ENCODE data around the gene RPL14. TPM values are rescaled to one million over a fixed set of nuclear protein-coding genes. Genes with fewer than 3 reads are reported as not detected.

Gene RPL14
- total RNA-seq, 1 donor from 2014 or later: 659 TPM

- TF ChIP-seq CTCF (IDR thresholded peaks at IDR 0.05; ENCODE audit: insufficient read depth, low read length, severe bottlenecking): no peak
- no peak for FAIRE-seq
These were observed 40.1 kb downstream of the RPL14 start for GRCh38 chr3:40497288-40497687.

GRCh38 chr3:40499952-40500351 lies 42.8 kb downstream of the RPL14 start:
- TF ChIP-seq CTCF (IDR thresholded peaks at IDR 0.05; ENCODE audit: insufficient read depth, low read length, severe bottlenecking): no peak
- FAIRE-seq: no peak
- DNase-seq (ENCODE audit: low read depth): no peak
- no peak overlapping the region for H3K4me3 ChIP-seq (ENCODE audit: low read depth, low read length)
- H3K36me3 ChIP-seq (ENCODE audit: control insufficient read depth, insufficient read depth, low read length): no peaks in the 10 kb centered on the region
- no peaks in the 10 kb centered on the region for H3K27me3 ChIP-seq (ENCODE audit: control insufficient read depth, insufficient read depth, low read length)

More at GRCh38 chr3:40497288-40497687, 40.1 kb downstream of the RPL14 start:
- no peak for DNase-seq (ENCODE audit: low read depth)
- H3K36me3 ChIP-seq (ENCODE audit: control insufficient read depth, insufficient read depth, low read length): no peaks in the 10 kb centered on the region
- H3K27me3 ChIP-seq (ENCODE audit: control insufficient read depth, insufficient read depth, low read length): no peaks in the 10 kb centered on the region
- no peak overlapping the region for H3K4me3 ChIP-seq (ENCODE audit: low read depth, low read length)

GRCh38 chr3:40502034-40502433 lies 44.9 kb downstream of the RPL14 start:
- no peak for TF ChIP-seq CTCF (IDR thresholded peaks at IDR 0.05; ENCODE audit: insufficient read depth, low read length, severe bottlenecking)
- no peak for DNase-seq (ENCODE audit: low read depth)
- Histone ChIP-seq H3K36me3 (ENCODE audit: control insufficient read depth, insufficient read depth, low read length) (no peaks in the 10 kb centered on the region), H3K4me3 (ENCODE audit: low read depth, low read length) (no peak overlapping the region), H3K27me3 (ENCODE audit: control insufficient read depth, insufficient read depth, low read length) (no peaks in the 10 kb centered on the region)
- no peak for FAIRE-seq

- TF ChIP-seq CTCF (IDR thresholded peaks at IDR 0.05; ENCODE audit: insufficient read depth, low read length, severe bottlenecking): no peak
- H3K36me3 ChIP-seq (ENCODE audit: control insufficient read depth, insufficient read depth, low read length): no peaks in the 10 kb centered on the region
- H3K4me3 ChIP-seq (ENCODE audit: low read depth, low read length): no peak overlapping the region
- FAIRE-seq: peak; percentile 98
- no peaks in the 10 kb centered on the region for H3K27me3 ChIP-seq (ENCODE audit: control insufficient read depth, insufficient read depth, low read length)
- DNase-seq (ENCODE audit: low read depth): peak; percentile 99
These were observed 47.7 kb downstream of the RPL14 start for GRCh38 chr3:40504636-40505430.

- H3K36me3 ChIP-seq (ENCODE audit: control insufficient read depth, insufficient read depth, low read length): no peaks in the 10 kb centered on the region
- FAIRE-seq: no peak
- no peaks in the 10 kb centered on the region for H3K27me3 ChIP-seq (ENCODE audit: control insufficient read depth, insufficient read depth, low read length)
- DNase-seq (ENCODE audit: low read depth): no peak
- peak; percentile 34 for TF ChIP-seq CTCF (IDR thresholded peaks at IDR 0.05; ENCODE audit: insufficient read depth, low read length, severe bottlenecking)
- peak within 1 kb of the TSS; percentile 42 for H3K4me3 ChIP-seq (ENCODE audit: low read depth, low read length)
These were observed 48.7 kb downstream of the RPL14 start, which contains the start of gene ZNF620 for GRCh38 chr3:40505599-40506462. Gene ZNF620, plus strand, starts transcription at chr3:40506039. Its CDS starts 314 bp downstream, at chr3:40506353.
